ENCODE data around the gene PELI2.

The PELI2 gene

GRCh38 chr14:56244138-56244789, 126.1 kb downstream of the PELI2 start:
- no peak for DNase-seq (ENCODE audit: low read depth)

DNA sequence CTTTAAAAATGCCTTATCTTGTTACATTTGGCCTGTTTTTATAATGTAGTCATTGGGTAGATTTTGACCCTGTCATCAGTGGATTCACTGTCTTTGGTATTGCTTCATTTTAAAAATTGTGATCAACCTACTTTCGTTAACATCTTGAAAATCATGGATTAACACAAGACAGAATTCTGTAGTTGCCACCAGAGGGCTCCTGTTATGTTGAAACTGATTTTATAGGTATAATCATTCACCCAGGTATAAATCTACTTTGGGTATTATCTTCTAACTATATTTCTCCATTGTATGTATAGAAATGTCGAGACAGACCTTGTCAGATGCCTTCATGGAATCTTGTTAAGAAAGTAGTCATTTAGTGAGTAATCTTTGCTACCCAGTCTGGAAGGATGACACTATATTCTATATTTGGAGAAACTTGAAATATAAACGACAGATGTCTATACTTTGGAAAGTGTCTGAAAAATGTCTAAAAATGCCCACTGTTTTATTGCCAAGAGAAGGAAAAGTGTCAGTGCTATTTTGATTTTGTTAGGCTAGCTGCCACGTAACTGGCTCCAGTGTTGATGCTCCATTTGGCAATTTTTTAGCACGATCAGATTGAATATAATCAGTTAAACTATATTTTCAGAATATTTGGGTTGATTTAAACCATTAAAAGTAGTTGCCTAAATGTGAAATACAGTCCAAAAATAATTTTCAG, 129.4 kb downstream of the PELI2 start:
- no peak for DNase-seq (ENCODE audit: low read depth)

DNA sequence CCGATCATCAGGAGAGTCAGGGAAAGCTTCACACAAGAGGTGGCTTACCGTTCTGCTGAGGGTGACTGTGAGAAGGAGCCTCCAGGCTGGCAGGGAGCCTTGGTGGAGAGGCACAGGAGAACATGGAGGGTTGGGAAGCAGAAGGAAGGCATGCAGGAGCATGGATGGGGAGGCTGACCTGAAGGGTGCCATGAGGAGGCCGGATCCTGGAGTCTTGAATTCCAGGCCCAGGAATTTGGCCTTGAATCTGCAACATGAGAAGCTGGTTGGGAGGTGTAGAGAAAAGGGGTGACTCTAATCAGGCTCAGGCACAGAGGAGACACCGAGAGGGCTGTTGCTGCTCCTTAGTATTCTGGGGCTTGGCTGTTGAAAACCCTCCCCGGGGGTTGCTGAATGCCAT, 130.2 kb downstream of the PELI2 start:
- DNase-seq (ENCODE audit: low read depth), result no peak

DNA sequence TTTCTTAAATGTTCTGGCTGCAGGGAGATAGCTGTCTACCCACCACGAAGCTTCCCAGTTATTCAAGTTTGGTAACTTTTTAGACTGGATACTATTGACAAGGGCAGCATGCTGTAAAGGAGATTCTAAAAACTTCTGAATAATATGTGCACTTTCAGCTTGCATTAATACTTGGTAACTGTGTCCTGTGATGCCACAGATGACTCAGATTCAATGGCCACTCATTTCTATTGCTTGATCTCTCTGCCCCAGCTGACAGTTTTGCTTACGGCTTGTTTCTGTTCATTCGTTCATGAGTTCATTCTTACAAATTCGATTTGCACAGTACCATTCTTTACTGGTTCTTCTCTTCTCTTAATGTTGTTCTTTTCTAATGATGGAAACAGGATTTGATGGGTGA, 142.8 kb downstream of the PELI2 start:
- DNase-seq (ENCODE audit: low read depth), result no peak

GRCh38 chr14:56262530-56262929, 144.3 kb downstream of the PELI2 start:
- DNase-seq (ENCODE audit: low read depth), result no peak

GRCh38 chr14:56268039-56268438, 149.8 kb downstream of the PELI2 start:
- DNase-seq (ENCODE audit: low read depth), result no peak

- no peak for DNase-seq (ENCODE audit: low read depth)
Measured at GRCh38 chr14:56268673-56269072, 150.5 kb downstream of the PELI2 start.

DNA sequence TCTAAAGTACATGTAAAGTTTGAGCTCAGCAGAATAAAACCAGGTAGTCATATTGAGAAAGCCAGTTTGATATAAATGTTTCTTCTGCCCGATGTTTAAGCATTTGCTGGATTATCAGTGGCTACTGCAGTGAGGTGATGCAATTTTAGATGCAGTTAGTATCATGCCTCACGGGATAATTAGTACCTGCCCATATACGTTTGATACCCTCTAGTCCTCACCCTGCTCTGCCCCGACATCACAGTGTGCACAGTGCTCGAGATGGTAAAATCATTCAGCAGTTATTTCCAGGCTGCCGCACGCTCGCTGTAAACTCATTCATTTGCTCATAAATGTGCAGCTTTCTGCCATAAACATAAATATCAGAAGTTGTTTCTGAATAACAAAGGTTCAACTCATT, 152.7 kb downstream of the PELI2 start:
- DNase-seq (ENCODE audit: low read depth), result no peak

- DNase-seq (ENCODE audit: low read depth), result no peak
Measured at GRCh38 chr14:56271970-56272369, 153.8 kb downstream of the PELI2 start.

GRCh38 chr14:56273155-56273554, 154.9 kb downstream of the PELI2 start:
- DNase-seq (ENCODE audit: low read depth), result no peak

GRCh38 chr14:56273951-56274350, 155.7 kb downstream of the PELI2 start:
- no peak for DNase-seq (ENCODE audit: low read depth)

DNA sequence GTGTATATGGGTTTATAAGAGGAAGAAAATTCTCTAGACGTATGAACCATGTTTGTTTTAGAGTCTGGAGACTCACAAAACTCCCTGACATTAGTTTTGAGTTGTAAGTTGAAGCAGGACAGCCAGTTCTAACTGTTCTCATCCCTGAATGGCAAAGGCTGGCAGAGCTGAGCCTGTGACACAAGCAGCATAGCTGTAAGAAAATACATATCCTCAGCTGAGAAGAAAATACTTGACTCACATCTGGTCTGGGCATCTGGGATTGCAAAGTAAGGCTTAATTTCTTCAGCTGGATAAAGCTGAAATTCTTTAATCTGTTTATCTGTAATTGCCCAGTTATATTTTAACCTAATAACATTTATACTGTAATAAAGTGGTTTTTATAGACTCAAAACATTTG, 156.3 kb downstream of the PELI2 start:
- DNase-seq (ENCODE audit: low read depth), result no peak

GRCh38 chr14:56276108-56276507, 157.9 kb downstream of the PELI2 start:
- no peak for DNase-seq (ENCODE audit: low read depth)

DNA sequence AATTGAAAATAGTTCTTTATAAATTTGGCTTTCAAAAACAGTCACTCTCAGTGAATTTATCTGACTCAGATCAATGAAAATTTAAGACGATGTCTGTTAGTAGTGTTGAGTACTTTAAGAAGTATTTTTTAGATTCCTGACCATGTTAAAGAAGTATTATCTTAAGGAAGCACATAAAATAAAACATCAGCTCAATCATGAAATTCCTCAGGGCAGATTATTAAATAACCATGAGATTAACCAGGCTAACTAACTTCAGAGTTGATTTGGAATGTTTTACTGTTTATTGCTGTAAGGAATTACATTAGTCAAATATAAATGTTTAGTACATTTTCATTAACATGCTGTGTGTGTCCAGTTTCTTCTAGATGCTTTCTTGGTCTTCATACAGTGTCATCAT, 160.2 kb downstream of the PELI2 start:
- no peak for DNase-seq (ENCODE audit: low read depth)

DNA sequence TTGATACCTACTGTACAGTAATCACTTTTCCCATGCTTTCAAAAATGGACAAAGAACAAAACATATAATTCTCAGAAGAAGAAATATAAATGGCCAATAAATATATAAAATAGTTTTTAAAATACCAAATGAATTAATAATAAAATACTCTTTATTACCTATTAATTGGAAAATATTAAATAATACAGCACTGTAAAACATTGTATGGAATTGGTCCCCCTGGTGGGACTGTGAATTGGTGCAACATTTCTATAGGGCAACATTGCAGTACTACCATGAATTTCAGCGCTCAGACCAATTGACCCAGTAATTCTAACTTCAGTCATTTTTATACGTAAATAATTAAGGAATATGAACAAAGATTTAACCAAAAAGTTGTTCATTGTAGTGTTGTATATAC, 162.6 kb downstream of the PELI2 start:
- DNase-seq (ENCODE audit: low read depth), result no peak

GRCh38 chr14:56282179-56282578, 164.0 kb downstream of the PELI2 start:
- no peak for DNase-seq (ENCODE audit: low read depth)

- no peak for DNase-seq (ENCODE audit: low read depth)
Measured at GRCh38 chr14:56284641-56285040, 166.4 kb downstream of the PELI2 start.

GRCh38 chr14:56289155-56289554, 170.9 kb downstream of the PELI2 start:
- no peak for DNase-seq (ENCODE audit: low read depth)

- DNase-seq (ENCODE audit: low read depth), result no peak
Measured at GRCh38 chr14:56290195-56290594, 172.0 kb downstream of the PELI2 start.

GRCh38 chr14:56292970-56293369, 174.8 kb downstream of the PELI2 start:
- DNase-seq (ENCODE audit: low read depth), result no peak

- DNase-seq (ENCODE audit: low read depth), result no peak
Measured at GRCh38 chr14:56293506-56293905, 175.3 kb downstream of the PELI2 start.

- no peak for DNase-seq (ENCODE audit: low read depth)
Measured at GRCh38 chr14:56294128-56294527, 175.9 kb downstream of the PELI2 start.

DNA sequence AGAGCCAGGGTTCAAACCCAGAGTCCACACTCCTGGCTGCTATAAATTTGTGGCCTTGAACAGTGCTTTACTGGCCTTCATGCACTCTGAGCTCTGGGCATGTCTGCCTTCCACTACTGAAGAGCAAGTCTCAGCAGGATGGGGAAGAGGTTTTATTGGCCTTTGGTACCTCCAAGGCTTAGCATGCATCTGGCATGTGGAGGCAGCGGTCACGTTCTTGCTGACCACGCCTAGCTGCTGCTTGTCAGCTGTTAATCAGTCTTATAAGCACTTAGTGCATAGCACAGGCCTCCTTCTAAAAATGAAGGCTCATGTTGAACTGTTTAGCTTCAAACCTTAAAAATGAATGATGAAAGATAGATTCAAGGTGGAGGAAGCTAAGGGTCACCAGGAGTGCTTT, 177.5 kb downstream of the PELI2 start:
- no peak for DNase-seq (ENCODE audit: low read depth)

DNA sequence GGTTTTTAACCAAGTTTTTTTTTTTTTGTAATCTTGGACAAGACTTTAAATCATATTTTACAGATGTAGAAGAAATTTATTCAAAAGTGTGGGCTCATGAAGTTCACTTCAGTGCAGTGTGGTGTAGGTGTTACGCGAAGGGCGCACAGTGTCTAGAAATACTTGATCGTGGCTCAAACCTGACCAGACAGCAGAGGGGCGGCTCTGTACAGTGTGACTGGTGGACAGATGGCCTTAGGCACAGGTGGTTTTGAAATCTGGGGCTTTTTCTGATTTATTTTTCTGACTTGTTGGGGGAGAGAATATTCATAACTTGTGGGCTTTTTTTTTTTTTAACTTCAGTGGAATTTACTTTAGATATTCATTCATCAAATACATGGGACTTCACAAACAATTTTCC, 179.2 kb downstream of the PELI2 start:
- DNase-seq (ENCODE audit: low read depth), result no peak
